SIG-M5 treated with dmso at 0.1 percent for 504 hours (cell line): ENCODE data around the gene COX4I1.

Experiments
- DNase-seq: peaks from one replicate; lab custom pipeline; 2025; ENCODE audit not compliant: unreplicated experiment; lab: John Stamatoyannopoulos, UW

COX4I1 gene

GRCh38 chr16:85767531-85767930 lies 32.0 kb upstream of the COX4I1 start:
- peak; percentile 39 for DNase-seq

- no peak for DNase-seq
Observed at GRCh38 chr16:85768199-85768598, 31.3 kb upstream of the COX4I1 start.

- DNase-seq, result no peak
Observed at GRCh38 chr16:85770741-85771140, 28.8 kb upstream of the COX4I1 start.

GRCh38 chr16:85773044-85773443 lies 26.5 kb upstream of the COX4I1 start:
- no peak for DNase-seq

- no peak for DNase-seq
Observed at GRCh38 chr16:85774136-85774535, 25.4 kb upstream of the COX4I1 start.

GRCh38 chr16:85774811-85775210 lies 24.7 kb upstream of the COX4I1 start:
- DNase-seq, result no peak

GRCh38 chr16:85777583-85778310 lies 21.7 kb upstream of the COX4I1 start:
- peak; percentile 32 for DNase-seq

- DNase-seq, result no peak
Observed at GRCh38 chr16:85778873-85779272, 20.6 kb upstream of the COX4I1 start.

- DNase-seq, result no peak
Observed at GRCh38 chr16:85780281-85780680, 19.2 kb upstream of the COX4I1 start.

- no peak for DNase-seq
Observed at GRCh38 chr16:85781156-85781555, 18.3 kb upstream of the COX4I1 start.

- DNase-seq, result no peak
Observed at GRCh38 chr16:85781695-85782370, 17.7 kb upstream of the COX4I1 start.

- peak; percentile 3 for DNase-seq
Observed at GRCh38 chr16:85782451-85782850, 17.0 kb upstream of the COX4I1 start.

- no peak for DNase-seq
Observed at GRCh38 chr16:85783441-85783840, 16.1 kb upstream of the COX4I1 start.

GRCh38 chr16:85784813-85785212 lies 14.7 kb upstream of the COX4I1 start:
- DNase-seq, result no peak

GRCh38 chr16:85785927-85786326 lies 13.6 kb upstream of the COX4I1 start:
- no peak for DNase-seq

- DNase-seq, result no peak
Observed at GRCh38 chr16:85788819-85789218, 10.7 kb upstream of the COX4I1 start.

- DNase-seq, result no peak
Observed at GRCh38 chr16:85789773-85790172, 9.7 kb upstream of the COX4I1 start.

- DNase-seq, result no peak
Observed at GRCh38 chr16:85793662-85794298, 5.7 kb upstream of the COX4I1 start.

- DNase-seq, result no peak
Observed at GRCh38 chr16:85794696-85795095, 4.8 kb upstream of the COX4I1 start.

- no peak for DNase-seq
Observed at GRCh38 chr16:85796152-85796551, 3.3 kb upstream of the COX4I1 start.

- DNase-seq, result no peak
Observed at GRCh38 chr16:85796599-85796998, 2.9 kb upstream of the COX4I1 start.

- DNase-seq, result no peak
Observed at GRCh38 chr16:85798283-85798776, 1.2 kb upstream of the COX4I1 start.
